HUDEP-2 (cell line): Measurements from ENCODE around the gene RYR3.

Experiments
- DNase-seq, 76 experiments: peaks; one replicate each; lab custom pipeline; 2025; ENCODE audit not compliant: unreplicated experiment in 76 of 76; lab: John Stamatoyannopoulos, UW

The RYR3 gene

DNA sequence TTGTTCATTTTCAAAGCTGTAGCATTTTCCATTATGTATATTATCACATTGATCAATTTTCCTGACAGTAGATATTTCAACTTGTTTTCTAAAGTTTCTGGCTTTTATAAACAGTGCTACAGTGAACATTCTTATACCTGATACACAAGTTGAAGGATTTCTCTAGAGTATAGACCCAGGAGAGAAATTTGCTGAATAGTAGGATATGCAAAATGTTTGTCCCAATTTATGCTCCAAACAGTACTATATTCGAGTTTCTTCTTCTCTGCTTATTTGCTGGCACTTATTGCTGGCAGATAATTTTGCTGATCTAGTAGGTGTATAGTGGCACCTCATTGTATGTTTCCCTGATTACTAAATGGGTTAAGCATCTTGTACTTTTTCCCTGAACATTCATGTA, 540.3 kb downstream of the RYR3 start:
- DNase-seq, result no peak

DNA sequence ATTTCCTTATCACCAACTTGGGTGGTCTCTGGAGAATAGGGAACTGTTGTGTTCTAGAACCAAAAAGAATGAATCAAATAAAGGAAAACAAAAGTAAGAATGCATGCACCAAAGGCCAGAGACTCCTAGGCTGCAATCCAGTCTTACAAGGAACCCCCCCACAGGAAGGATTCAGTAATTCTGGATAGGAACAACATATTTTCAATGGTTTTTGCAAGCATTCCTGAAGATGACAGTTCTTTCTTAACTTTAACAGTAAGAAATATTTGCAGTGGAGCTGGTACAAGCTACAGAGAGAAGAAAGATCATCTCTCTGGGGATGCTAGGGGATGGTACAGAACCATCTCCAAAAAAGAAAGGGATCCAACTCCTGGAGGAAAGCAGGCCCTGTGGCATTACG, 541.3 kb downstream of the RYR3 start:
- no peak for DNase-seq

DNA sequence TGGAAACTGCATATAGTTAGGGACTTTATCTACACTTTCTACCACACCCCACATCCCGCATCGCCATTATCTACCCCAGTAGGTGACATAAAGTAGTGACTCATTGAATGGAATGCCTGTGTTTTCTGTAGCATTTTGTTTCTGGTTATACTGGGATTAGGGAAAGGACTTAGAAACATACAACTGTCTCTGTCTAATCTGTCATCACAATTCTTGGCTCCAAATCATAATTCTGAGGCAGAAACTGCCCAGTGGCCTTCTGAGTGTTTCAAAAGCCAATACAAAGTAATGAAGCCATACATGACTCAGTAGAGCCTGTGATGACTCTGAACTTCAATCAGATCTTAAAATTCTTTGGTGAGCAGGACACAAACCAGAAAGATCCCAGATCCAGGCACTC, 541.8 kb downstream of the RYR3 start:
- peak in 4 of 76 experiments; percentile 1 to 15 (median 3) for DNase-seq

DNA sequence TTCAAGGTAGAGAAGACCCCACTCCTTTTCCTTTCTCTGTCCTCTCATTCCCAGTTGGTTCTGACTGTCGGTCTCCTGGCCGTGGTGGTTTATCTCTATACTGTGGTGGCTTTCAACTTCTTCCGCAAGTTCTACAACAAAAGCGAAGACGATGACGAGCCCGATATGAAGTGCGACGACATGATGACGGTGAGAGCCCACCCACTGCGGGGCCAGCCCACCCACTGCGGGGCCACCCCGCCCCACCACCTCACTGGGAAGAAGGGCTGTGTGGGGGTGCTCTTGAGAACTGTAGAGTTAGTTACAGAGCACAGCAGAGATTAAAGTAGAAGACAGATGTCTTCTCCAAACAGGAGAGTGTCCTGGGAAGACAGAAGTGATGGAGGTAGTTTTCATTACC, 547.0 kb downstream of the RYR3 start:
- no peak for DNase-seq

DNA sequence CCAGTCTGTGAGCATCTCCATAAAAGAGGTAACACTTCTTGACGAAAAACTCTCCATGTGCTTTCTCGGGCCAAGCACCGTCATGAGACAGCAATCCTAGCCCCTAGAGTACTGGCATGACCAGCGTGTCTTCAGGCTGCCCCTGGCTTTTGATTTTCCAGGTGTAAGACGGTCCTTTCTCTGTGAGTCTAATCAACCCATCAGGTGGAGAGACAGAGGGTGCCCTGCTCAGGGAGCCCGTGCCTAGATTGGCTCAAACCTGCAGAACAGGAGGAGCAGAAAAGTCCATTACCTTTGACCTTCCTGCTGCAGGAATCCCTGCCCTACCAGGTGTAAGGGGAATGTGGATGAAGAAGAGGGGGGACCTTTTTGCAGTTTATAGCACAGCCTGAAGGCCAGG, 548.1 kb downstream of the RYR3 start:
- no peak for DNase-seq

DNA sequence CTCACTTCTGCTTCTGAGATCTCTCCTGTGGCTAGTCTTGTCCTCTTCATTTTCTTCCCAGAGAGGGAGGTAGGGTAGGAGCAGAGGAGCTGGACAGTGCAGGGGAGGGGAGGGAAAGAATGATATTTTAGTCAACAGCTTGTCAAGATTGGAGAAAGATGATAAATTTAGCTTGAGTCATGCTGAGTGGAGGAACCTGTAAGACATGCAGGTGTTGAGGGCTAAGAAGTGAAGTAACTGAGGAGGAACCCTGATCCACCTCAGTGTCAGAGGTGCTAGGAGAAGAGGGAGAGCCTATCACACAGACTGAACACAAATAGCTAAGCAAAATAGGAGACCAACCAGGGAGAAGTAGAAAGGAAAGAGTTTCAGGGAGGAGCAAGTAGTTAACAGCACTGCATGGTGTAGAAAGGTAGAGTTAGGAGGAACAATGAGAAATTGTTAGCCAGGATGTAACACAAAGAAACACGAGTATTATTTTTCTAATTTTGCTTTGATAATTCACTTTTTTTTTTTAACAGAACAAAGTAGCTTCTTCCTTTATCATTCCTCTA, 549.3 kb downstream of the RYR3 start:
- DNase-seq, result no peak

DNA sequence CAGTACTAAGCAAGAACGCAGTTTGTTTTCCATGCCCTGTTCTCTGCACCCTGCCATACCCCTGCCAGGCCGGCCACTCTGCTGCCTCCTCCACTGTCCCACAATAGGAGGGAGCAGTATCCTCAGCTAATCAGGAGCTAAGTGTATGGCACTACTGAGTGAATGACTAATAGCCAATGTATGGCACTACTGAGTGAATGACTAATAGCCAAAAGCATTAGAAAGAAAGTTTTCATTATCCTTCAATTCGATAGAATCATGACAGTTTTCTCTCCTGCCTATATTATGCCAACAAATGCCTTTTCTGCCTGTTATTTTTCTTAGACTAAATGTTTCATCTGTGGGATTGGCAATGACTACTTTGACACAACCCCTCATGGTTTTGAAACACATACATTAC, 550.0 kb downstream of the RYR3 start:
- DNase-seq, result no peak

DNA sequence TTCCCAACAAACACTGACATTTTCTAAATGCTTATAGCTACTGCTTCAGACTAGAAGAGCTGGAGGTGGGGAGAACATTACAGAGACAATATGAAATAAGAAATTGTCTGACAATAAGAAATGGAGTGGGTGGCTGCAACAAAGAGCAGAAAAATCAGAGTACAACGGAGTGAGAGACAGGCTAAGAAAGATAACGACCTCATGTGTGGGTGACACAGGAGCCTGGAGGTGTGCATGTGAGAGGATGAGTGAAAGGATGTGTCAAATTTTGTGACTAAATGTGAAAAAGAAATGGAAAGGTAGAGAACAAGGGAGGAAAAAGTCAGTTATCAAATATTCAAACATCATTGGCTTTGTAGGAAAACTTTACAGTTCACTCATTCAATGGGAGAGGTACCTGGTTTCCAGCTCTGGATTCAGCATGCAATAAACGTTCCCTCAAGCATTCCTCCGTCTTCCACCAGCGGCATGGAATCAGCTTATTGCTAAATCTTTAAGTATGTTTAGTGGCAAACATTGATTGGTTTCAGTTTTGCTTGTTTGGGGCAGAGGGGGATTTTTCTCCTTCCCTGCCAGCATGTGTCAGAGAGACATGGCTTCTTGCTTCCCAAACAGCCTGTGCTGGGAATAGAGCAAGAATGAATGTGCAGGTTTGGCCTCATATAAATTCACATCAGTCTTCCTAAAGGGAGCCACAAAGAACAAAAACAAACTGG, 553.8 kb downstream of the RYR3 start:
- DNase-seq, result no peak

DNA sequence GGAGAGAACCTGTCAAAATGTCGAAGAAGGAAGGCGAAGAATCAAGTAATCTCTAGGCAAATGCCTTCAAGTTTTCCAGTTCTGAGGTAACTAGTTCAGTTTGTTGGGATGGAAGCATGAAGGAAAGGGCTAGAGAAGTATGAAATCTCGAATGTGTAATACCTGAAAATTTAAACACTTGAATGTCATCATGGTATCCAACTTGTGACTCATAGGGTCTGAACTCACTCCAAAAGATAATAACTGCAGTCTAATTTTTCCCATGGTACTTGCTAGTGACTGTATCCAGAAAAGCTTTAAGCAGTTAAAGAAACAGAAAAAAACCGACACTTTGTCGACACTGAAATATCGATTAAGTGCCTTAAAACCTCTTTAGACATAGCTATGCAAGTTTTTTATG, 554.6 kb downstream of the RYR3 start:
- DNase-seq, result no peak

DNA sequence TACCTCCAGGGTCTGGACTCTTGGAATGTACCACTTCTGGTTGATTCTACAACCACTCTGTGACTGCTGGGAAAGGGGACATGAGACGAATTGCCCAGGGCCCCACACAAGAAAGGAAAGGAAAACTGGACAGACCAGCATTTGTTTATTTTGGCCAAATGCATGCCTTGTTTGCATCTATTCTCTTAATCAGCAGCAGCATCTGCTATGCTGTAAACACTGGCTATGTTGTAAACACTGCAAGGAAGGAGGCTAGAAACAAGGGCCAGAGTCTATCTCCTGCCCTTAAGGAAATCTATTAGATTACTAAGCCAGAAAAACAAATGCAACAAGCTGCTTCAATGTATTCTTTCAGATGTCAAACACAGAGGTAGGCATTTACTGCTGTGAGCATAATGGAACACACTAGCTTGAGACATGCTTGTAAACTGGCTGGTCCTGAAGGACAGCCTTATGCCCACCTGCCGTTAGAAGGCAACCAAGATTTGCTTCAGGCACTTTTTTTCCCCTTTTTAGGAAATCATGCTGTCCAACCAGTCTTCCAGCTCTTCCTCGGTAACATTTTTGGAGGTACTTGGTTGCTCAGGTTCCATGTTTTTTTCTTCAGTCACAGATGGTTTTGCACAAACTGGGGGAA, 555.5 kb downstream of the RYR3 start:
- DNase-seq, result no peak

DNA sequence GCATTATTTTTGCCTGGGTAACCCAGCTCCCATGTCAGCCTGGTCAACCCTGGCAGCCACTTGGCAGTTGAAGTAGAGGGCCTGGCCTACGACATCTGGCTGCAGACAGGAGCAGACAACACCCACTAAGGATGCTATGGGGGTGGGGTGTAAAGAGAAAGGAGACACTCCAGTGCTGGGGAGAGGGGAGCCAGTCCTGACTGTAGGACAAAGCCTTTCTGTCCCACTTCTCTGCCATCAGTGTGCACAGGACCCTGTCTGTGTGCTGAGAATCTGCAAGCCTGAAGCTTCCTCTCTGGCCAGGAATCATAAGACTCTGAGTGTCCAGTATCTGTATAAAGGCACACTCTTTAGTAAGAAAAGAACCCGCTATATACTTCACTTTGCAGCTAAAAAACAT, 561.2 kb downstream of the RYR3 start:
- DNase-seq, result no peak

DNA sequence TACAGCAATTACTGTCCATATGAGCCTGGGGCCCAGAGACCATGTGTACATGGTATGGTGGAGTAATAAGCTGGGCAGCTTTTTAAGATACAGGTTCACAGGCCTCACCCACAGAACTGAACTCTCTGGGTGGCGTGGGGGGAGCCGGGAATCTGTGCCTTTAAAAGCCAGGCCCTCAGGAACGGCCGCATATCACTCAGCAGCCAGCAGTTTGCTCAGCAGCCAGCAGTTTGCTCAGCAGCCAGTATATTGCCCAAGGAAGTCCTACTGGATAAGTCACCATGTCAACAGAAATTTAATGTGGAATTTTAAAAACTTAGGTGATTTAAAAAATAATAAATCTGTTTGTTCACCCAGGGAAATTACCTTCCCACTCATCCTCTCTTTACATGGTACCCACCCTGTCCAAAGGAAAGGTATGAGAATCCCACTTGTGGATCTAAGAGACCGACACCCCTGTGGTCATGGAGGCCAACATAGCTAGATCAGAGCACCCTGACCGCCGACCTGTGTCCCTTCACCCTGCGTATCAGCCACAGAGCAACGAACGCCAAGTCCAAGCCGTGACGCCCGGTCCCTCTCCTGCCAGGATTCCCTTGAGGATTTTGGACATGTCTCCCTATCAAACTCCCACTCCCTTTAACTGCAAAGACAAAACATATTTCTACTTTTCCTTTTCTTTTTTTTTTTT, 561.8 kb downstream of the RYR3 start:
- no peak for DNase-seq

DNA sequence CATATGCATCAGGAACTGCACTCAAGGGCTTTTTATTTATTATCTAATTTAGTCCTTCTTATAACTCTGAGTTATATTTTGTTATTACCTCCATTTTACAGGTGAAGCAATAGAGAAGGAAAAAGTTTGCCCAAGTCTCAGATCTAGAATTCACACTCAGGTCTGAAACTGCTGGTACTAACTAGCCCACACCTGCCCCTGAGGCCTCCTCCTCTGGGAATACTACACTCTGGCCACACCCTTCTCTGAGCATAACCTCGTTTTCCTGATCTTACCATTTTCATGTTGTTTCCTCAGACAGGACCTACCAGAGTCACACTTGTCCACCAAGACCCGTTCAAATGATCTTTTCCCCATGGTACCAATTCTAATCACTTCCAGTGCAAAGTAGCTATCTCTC, 563.4 kb downstream of the RYR3 start:
- DNase-seq, result no peak

DNA sequence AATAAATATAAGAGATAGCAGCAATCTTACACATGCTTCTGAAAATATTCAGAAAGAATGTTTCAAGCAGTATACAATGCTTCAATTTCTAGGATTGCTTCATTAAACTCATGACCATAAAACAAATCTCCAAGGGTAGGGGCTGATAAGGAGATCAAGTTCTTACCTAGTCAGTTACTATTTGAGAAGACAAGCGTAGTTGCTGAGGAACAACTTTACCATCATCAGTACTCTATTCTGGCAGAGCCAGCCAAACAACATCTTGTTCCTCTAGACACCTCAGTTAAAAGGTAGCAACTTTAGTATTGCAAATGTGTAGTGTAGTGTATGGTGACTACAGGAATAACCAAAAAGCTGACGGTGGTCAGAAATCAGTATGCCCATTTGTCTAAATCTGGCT, 572.2 kb downstream of the RYR3 start:
- no peak for DNase-seq

DNA sequence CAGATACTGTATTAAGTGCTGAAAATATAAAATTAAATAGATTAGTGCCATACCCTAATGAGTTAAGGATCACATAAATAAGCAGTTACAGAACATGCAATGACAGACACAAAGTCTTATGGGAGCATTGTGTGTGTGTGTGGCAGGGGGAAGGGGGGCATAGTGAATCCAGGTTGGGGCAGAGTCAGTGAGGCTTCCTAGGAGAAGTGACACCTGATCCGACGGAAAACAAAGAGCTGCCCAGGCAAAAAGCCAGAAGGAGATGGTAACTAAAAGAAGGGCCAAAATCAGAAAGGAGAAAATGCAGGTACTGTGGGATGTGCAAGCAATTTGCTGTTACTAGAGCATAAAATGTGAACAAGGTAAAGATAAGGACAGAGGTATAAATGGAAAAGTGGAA, 577.4 kb downstream of the RYR3 start:
- no peak for DNase-seq

DNA sequence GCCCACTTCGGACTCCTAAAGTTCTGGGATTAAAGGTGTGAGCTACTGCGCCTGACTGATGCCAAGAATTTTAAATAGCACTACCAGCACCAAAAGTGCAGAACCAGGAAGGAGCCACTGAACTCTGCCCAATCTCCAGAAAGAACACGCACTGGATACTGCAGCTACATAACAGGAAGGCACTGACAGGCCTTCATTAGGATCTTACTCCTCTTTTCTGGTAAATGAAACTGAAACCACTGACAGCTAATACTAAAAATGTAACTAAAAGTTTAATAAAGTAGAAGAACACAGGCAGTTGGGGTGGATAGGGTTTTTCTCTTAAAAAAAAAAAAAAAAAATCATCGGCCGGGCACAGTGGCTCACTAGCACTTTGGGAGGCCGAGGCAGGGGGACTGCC, 583.4 kb downstream of the RYR3 start:
- no peak for DNase-seq

DNA sequence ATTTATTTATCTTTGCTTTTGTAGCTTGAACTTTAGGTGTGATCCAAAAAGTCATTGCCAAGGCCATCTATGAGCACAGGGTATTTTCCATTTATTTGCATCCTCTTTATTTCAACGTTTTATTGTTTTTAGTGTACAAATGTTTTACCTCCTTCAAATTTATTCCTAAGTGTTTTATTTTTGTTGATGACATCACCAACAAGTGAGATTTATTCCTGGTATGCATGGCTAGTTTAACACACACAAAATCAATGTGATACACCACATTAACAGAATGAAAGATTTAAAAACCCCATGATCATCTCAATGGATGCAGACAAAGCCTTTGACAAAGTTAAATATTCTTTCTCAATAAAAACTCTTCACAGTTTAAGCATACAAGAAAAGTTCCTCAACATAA, 591.3 kb downstream of the RYR3 start:
- DNase-seq, result no peak

DNA sequence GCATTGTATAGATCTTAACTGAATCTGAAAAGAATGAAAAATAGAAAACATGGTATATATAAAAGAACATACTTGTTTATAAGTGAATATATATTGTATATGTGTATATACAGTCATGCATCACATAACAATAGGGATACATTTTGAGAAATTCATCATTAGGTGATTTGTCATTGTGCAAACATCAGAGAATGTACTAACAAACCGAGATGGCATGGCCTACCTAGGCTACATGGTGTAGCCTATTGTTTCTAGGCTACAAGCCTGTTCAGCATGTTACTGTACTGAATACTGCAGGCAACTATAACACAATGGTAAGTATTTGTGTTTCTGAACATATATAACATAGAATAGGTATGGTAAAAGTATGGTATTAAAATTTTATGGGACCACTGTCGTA, 592.9 kb downstream of the RYR3 start:
- no peak for DNase-seq

DNA sequence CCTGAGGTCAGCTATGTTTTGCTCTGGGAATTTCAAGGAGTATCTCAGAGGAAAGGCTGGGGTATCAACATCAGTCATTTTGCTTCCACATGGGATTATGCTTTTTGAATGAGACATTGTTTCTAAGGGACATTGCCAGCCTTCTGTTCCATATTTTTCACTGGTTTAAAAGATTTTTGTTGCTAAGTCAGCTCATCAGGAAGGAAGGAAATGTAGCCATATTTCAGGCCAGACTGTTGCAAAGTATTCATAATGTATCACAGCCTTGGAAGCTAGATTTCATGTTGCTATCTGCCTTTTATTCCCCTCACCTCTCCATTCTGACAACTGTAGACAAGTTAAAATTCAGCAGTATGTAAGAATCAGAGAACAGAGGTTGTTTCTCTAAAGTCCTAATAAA, 596.6 kb downstream of the RYR3 start:
- no peak for DNase-seq

DNA sequence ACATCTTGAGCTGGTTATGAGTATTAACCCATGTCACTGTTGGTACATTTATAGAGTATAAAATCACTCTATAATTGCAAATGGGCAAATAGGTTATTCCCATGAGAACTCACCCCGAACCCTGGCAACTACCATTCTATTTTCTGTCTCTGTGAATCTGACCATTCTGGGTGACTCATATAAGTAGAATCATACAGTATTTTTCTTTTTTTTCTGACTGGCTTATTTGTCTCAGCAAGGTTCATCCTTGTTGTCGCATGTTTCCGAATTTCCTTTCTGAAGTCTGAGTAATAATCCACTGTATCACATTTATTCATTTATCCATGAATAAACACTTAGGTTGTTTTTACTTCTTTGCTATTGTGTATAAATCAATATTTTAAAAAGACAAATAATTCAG, 597.6 kb downstream of the RYR3 start:
- no peak for DNase-seq

DNA sequence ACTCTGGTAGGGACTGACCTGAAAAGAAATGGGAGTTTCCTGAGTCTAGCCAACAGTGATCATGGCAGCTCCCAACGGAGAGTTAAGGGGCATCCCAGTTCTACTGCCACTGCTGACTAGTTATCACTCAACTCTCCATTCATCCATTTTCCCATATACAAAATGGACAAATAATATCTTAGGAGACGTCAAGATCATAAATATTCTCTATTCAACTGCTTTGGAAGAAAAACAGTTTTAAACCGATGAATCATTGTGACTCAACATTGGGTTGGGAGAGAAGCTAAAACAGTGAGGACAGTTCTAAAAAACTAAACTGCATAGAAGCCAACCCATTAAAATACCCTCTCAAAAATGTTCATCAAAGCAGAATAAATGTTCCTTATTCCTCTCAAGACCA, 600.0 kb downstream of the RYR3 start:
- no peak for DNase-seq

DNA sequence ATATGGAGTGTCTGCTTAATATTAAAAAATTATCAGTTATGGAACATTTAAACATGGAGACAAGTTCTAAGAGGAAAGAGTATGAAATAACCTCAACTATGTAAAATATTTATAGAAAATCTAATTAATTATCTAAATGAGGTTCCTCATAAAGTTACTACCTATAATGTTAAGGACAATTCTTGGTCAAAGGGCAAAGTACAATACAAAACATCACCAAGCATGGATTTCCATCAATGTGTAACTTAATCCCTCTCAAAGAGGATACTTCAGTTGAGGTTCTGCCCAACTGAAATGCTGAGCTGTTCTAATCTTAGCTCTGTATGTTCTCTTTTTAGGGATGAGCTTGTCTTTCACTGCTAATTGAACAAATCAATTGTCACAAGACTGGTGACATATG, 601.6 kb downstream of the RYR3 start:
- DNase-seq, result no peak
